Measurements from ENCODE around the gene MTFP1.
"Not testable (repeated sequence)": the region's sequence is repeated elsewhere in the genome, so short reads cannot be mapped to it uniquely, and the experiment has no call there.

The MTFP1 gene

DNA sequence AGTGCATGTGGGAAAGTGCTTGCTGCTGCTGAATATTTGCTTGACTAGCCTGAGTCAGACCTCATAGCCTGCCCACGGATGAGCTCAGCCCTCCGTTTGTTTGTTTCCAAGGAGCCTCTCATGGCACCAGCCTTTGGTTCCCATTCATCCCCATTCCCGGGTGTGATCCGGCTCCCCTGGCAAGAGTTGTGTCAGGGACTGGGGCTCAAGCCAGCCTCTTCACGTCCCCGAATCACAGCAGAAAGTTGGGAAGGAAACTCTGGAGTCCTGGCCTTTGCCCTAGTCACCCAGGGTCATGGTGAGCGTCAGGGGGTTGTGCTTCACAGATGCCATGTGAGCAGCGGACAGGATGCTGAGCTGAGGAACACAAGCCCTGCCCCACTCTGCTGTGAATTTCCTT is 32.4 kb downstream of the MTFP1 start:
- no peak for DNase-seq

GRCh38 chr22:30459181-30460052 is 33.8 kb downstream of the MTFP1 start:
- no peak for DNase-seq

GRCh38 chr22:30460147-30460546 is 34.6 kb downstream of the MTFP1 start:
- DNase-seq, result no peak

DNA sequence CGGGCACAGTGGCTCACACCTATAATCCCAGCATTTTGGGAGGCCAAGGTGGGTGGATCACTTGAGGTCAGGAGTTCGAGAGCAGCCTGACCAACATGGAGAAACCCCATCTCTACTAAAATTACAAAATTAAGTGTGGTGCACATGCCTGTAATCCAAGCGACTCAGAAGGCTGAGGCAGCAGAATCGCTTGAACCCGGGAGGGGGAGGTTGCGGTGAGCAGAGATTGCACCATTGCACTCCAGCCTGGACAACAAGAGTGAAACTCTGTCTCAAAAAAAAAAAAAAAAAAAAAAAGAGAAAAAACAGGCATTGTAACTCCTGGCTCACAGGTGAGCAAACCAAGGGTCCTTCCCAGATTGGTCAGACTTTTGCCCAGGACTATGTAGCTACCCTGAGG is 35.0 kb downstream of the MTFP1 start:
- not testable (repeated sequence) for DNase-seq

- DNase-seq, result no peak
Measured at GRCh38 chr22:30469165-30469564, 43.6 kb downstream of the MTFP1 start.

DNA sequence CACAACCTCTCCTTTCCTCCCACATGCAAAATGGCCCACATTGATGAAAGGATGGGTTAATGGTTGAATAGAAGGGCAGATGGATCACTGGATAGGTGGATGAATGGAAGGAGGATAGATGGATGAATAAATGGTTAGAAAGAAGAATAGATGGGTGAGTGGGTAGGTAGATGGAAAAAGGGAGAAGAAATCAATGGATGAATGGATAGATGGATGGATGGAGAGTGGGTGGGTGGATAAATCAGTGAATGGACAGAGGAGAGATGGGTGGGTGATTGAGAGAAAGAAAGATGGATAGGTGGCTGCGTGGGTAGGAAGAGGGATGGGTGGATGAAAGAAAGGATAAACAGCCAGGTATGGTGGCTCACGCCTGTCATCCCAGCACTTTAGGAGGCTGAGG is 45.1 kb downstream of the MTFP1 start:
- no peak for DNase-seq

DNA sequence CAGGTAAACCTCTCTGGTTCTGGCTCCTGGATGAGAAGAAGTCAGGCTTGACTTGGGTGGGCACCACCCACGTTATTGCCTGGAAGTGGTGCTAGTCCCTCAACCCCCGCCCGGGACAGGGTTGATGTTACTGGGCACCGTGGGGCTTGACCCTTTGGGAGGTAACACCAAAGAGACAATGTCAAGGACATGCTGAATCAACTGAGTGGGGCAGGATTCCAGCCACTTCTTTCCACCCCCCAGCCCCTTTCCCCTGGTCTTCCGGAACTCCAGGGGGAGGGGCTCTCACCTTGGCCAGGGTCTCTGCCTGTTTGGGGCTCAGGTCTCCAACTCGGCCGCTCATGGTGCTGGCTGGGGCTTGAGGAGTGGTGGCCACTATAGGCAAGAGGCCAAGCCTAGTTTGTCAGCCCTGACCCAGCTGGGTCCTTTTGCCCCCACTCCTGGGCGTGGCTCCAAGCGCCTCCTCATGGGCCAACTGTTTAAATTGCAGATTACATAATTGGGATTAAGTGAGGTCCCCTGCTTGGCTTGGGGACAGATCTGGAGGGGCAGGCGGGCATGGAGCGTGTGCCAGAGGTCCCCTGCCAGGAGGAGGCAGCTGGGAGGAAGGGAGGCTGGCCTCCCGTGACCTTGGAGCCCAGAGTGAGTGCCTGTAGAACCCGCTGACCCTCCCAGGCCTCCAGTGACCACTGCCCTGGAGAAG is 46.2 kb downstream of the MTFP1 start, which contains the start of gene SEC14L3:
TSS of gene SEC14L3 (minus strand) at position 402 of the 703 bp plus-strand sequence. CDS start at position 343, 59 bp downstream.
- DNase-seq, result no peak

DNA sequence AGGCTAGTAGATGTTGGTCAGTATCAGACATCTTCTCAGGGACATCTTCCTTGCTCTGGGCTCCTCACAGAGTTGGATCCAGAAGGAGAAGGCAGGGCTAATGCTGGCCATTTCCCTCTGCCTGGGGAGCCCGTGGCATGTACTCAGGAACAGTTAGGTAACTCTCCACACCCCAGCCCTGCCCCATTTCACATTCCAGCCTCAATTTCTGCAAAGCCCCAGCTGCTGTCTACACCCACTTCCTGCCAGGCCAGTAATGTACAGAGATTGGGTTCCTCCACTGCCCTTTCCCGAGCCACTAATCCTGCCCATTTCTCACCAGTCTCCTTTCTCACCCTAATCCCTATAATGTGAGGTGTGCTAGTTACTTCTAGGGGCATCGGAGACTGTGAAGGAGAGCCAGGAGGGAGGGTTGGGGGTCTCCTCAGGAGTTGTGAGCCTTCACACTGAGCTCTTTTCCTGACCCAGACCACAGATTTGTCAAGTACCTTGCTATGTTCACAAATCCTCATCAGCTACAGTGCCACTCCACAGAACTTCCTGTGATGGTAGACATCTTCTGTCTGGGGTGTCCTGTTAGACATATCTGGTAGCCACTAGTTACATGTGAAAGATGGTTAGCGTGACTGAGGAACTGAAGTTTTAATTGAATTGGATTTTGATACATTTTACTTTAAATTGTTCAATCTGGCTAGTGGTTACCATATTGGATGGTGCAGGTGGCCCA is 47.6 kb downstream of the MTFP1 start:
- DNase-seq, result no peak

DNA sequence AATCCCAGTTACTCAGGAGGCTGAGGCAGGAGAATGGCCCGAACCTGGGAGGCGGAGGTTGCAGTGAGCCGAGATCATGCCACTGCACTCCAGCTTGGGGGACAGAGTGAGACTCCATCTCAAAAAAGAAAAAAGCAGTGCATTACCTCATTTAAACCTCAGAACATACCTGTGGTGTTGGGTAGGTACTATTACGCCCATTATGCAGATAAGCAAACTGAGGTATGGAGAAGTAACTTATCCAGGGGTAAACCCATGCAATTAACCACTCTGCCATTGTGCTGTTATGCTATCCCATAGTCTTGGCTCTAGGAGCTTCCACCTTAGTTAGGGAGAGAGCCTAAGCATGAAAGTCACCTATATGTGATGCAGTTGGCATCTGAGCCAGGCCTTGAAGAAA is 48.6 kb downstream of the MTFP1 start:
- DNase-seq, result no peak

GRCh38 chr22:30474683-30475424 is 49.3 kb downstream of the MTFP1 start:
- no peak for DNase-seq
